GM18873 (cell line): ENCODE data around the gene VANGL2.

Source experiments
- ATAC-seq: cut with Tn5 transposase; IDR thresholded peaks from one replicate; pipeline ENCODE4 v1.9.1; 2021; ENCODE audit warnings: mild to moderate bottlenecking, moderate library complexity, moderate number of reproducible peaks; ENCODE audit not compliant: unreplicated experiment, low FRiP score

VANGL2 gene

DNA sequence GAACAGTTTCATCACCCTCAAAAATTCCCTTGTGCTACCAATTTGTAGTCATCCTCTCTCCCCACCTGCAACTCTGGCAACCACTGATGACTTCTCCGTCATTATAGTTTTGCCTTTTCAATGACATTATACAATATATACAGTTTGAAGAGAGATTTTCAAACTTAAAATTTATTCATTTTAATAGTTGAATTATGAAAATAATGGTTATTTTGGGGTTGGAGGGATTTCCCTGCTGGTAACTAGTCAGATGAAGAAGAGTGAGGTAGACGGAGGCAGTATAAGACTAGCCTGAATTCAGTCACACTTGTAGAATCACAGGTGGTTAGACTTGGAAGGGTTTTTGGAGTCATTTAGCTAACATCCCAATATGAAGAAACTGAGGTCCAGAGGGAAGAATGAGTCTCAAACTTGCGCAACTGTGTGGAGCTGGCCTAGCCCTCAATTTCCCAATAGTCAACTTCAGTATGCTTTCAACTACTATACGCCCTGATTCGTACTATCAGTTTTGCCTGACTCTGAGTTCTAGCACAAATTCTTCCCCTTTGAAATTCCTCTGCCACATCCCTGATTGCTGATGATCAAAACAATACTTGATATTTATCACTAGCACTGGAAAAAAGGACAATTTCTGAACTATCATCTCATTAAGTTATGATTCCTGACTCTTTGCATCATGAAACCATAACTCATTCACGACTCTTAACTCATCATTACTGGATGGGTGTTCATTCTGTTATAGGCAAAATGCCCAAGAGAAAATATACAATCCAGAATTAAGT, 54.2 kb downstream of the VANGL2 start:
- no peak for ATAC-seq

DNA sequence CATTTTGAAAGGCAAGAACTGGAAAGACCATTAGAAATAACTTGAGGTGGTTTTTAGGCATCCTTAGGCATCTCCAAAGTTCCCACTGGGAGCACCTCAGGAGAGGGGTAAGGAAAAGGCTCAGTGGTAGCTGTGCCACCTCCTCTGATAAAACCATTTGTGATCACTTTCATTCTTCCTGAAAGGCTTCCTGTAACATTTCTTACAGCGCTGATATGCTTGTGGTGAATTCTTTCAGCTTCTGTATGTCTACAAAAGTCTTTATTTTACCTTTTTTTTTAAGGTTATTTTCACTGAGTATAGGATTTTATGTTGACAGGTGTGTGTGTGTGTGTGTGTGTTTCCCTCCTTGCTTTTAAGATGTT, 54.8 kb downstream of the VANGL2 start:
- no peak for ATAC-seq

DNA sequence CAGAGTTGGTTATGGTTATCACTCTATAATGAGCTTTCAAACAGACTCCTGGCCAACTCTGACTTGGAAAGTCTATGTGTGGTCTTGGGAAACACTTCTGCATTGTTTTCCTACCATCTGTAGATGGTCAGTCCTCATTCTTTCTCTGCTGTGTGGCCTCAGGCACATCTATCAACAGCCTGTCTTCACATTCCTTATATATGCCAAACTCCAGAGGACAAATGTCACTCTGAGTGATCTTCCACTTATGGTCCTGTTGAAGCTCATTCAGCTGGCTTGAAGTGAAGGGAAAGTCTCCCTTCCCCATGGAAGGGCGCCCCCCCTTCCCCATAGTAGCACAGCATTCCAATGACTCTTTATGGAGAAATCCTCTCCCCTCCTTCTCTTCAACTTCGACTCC, 58.7 kb downstream of the VANGL2 start:
- no peak for ATAC-seq

DNA sequence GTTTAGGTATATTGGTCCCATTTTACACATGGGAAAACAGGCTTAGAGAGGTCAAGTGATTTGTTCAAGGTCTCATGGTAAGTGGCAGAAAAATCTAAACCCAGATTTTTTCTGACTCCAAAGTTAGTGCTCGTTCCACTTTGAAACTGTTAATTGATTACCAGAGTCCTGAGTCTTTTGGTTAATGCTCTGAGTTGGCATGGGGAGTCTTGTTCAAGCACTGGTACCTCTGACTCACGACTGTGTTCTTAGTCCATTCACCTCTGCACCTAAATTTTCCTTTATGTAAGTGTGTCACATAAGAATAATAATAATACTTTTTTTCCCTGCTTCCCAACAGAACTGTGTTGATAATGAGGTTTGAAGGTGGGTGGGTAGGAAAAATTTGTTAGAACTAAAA, 59.3 kb downstream of the VANGL2 start:
- no peak for ATAC-seq

DNA sequence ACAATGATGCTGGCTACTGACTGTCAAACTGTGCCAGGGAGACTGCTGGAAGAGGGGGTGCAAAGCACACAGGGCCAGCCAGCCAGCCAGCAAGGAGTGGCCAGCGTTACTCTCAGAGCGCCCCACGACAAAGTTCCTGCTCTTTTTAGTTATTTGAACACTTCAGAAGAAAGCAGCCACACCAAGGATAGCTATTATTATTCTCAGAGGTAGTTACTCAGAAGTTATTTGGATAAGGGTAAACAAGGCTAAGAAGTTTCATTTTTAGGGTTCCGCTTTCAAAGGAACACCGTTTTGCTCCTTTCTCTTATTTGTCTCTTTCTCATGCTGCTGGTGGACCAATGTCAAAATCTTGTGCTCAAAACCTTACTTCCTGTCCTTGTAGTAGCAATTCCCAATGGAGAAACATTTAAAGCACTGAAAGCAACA, 59.9 kb downstream of the VANGL2 start:
- no peak for ATAC-seq

DNA sequence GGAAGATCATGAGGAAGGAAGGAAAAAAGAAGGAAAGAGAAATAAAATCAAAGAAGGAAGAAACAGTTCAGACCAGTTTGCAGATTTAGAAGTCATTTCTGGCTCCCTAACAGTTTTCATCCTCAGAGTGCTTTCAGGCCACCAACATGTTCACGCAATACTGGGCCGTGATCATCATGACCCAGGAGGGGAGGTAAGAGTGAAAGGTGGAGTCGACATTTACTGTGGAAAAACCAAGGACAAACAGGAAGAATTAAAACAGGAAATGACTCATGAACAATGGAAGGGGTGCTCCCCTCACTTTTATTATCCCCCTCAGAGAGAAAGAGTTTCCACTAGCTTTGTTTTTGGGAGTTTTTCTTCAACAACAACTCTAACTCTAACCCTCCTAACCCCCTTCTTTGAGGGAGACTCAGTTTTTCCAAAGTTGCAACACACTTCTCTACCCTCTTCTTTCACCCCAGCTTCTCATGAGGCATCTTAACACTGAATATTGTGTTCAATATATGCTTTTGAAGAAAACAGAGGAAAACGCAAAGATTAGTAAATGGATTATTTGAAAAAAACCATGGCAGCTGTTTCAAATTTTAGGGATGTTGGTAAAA, 60.4 kb downstream of the VANGL2 start:
- ATAC-seq, result no peak

DNA sequence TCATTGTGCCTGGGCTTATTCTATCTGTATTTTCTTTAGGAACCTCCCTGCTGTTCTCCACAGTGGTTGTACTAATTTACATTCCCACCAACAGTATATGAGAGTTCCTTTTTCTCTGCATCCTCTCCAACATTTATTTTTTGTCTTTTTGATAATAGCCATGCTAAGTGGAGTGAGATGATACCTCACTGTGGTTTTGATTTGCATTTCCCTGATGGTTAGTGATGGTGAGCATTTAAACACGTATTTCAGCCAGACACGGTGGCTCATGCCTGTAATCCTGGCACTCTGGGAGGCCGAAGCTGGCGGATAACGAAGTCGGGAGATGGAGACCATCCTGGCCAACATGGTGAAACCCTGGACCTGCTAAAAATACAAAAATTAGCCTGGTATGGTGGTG, 64.8 kb downstream of the VANGL2 start:
- ATAC-seq, result no peak

DNA sequence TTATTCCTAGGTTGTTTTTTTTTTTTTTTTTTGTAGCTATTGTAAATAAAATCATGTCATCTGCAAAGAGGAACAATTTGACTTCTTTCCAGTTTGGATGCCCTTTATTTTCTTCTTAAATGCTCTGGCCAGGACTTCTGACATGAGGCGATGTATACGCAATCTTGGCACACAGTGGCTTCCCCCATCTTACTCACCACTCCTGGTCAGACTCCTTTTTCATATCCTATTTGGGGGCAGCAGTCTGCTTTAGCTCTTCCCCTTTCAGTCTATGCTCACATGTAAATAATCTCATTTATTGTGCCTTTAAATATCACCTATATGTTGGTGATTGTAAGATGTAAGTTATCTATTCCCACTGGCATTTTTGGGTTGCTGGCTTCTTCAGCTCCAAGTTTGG, 66.6 kb downstream of the VANGL2 start:
- no peak for ATAC-seq

DNA sequence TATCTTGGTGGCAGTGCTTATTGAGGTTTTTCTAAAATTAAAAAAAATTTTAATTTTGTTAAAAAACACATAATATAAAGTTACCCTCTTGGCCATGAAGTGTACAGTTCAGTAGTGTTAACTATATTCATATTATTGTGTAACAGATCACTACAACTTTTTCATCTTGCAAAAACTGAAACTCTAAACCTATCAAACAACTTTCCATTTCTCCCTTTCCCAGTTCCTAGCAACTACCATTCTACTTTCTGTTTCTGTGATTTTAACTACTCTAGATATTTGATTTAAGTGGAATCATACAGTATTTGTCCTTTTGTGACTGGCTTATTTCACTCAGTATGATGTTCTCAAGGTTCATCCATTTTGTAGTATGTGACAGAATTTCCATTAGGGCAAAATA, 67.2 kb downstream of the VANGL2 start:
- no peak for ATAC-seq

DNA sequence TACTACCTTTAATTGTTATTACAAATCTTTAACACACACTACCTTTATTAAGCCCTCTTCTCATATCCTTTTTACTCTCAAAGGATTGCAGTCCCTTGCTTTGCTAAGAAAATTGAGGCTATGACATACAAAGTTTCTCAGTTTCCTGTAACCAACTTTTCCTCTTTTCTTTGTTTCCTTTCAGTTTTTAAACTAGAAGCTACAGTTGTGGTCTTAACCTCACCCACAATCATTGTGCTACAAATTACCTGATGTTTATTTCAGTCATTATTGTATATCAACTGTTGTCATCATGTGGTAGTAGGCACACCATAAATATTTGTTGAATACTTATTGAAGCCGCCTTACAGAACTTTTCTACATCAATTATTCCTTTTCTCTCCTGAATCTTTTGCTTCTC, 70.9 kb downstream of the VANGL2 start:
- ATAC-seq, result no peak

DNA sequence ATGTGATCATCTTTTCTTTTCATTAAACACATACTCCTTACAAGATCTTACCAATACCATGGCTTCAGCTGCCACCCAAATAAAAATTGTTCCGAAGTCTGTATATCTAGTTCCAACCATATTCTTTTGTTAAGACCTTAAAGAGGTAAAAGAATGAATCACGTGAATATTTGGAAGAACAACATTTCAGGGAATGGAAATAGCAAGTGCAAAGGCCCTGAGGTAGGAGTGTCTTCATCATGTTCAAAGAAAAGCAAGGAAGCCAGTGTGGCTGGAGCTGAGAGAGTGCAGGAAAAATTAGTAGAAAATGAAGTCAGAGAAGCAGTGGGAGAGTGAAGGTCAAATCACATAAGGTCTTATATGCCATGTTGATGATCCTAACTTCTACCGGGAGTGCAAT, 71.7 kb downstream of the VANGL2 start:
- ATAC-seq, result no peak

DNA sequence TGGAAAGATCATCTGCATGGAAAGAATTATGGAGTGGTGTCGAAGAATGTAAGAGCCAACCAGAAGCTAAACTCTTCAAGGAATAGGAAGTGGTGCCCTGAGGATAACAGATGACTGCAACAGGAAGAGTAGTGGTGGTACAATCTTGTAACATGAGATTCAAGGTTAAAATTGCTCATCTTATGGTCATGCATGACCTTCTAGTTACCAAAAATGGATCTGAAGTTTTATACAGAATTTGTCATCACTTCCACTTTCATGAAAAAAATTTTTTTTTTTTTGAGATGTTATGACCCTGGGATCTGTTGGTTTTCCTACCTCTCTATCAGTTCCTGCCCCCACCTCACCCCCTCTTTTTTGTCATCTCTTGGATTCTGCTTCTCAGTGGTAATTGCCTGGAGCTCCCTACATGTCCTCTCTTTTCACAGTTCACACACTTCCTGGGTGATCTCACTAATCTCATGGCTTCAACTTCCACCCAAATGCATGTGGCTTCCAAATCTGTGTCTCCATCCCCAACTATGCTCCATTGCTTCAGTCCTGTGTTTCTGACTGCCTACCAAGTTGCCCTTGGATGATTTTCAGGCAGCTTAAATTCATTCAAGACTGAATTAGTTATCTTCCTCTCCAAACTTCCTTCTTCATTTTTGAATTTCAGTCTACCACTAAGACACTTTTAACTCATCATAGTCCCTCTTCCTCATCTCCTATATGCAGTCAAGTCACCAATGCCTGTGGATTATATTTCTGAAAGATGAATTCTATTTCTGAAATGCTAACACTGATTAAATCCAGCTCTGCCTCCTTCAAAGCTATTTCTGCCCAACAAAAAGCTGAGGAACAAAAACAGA, 74.3 kb downstream of the VANGL2 start:
- ATAC-seq, result no peak
